ENCODE data around the gene SSTR5.

Gene SSTR5

GRCh38 chr16:1126586-1126985 is 54.0 kb downstream of the SSTR5 start:
- peak in 1 of 3 experiments; percentile 17 for DNase-seq

- DNase-seq: no peak
Observed at GRCh38 chr16:1127101-1127500, 54.6 kb downstream of the SSTR5 start.

GRCh38 chr16:1127971-1128715 is 55.6 kb downstream of the SSTR5 start:
- no peak for DNase-seq

GRCh38 chr16:1129106-1129960 is 56.8 kb downstream of the SSTR5 start:
- no peak for DNase-seq

GRCh38 chr16:1130382-1130781 is 57.8 kb downstream of the SSTR5 start:
- DNase-seq: no peak

All from NCI-H1417 (cell line).